Jurkat, Clone E6-1 (cell line): Measurements from ENCODE around the gene COPS2. TPM values are rescaled to one million over a fixed set of nuclear protein-coding genes. Genes with fewer than 3 reads are reported as not detected.
"Not testable (repeated sequence)": the region's sequence is repeated elsewhere in the genome, so short reads cannot be mapped to it uniquely, and the experiment has no call there.

ENCODE experiments used
- DNase-seq: peaks from one replicate; pipeline ENCODE4 v3.0.0-alpha.2; 2011; ENCODE audit warnings: low read depth, low spot score
- H3K4me3 ChIP-seq: 2 replicates; pipeline ENCODE4 v1.5.1; 2011; ENCODE audit warnings: mild to moderate bottlenecking, low read length, control low read depth, moderate library complexity
- polyA plus RNA-seq: library from polyadenylated mRNA; unstranded; fragments of >200 nt; gene quantifications from one replicate; pipeline ENCODE4 v1.2.1, GENCODE V29; 2012; ENCODE audit warnings: missing spikeins; ENCODE audit not compliant: insufficient read length, insufficient read depth

Gene COPS2
- 46.8 TPM for polyA plus RNA-seq

DNA sequence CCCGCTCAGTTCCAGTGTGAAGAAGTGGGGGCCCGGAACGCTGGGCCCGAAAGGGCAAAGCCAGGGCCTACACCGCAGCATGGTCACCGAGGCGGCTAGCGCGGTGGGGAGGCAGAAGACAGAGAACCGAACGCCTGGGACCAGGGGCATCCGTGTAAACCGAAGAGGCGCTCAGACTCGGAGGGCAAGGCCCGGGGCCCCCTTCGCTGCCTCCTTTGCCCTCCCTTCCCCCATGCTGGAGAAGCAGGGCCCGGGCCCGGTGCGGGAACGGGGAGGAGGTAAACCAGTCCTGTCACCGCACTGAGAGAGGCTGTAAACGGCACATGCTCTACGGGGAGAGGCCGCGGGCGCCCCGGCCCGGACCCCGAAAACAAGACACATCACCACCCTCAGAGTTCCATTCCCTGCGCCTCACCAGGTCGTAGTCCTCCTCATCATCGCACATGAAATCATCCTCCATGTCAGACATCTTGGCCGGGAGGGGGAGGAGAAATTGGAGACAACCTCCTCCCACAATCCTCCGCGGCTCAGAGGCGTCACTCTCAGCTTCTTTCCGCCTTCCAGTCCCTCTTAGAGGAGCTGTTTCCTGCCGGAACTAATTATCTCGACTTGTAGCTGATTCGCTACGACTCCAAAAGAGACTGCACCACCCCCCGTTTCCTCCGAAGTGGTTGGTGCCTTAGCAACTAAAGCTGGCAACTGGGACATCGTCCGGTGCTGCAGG is at the start of gene COPS2:
Gene COPS2, minus strand, starts transcription at position 490 of the 724 bp plus-strand sequence. Its CDS starts 21 bp downstream, at position 469.
- H3K4me3 ChIP-seq, result peak within 1 kb of the TSS; percentile 81
- DNase-seq, result peak; percentile 99

DNA sequence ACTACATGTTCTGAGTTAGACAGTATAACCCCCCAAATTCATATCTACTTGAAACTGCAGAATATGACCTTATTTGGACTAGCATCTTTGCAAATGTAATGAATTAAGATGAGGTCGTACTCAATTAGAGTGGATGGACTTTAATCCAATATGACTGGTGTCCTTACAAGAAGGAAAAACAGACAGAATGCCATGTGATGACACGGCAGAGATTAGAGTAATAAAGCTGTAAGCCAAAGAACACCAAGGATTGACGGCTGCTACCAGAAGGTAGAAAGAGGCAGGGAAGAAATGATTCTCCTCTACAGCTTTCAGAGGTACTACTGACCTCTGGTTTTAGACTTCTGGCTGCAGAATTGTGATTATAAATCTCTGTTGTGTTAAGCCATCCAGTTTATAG is 44.9 kb upstream of the COPS2 start:
- no peak overlapping the region for H3K4me3 ChIP-seq
- no peak for DNase-seq

DNA sequence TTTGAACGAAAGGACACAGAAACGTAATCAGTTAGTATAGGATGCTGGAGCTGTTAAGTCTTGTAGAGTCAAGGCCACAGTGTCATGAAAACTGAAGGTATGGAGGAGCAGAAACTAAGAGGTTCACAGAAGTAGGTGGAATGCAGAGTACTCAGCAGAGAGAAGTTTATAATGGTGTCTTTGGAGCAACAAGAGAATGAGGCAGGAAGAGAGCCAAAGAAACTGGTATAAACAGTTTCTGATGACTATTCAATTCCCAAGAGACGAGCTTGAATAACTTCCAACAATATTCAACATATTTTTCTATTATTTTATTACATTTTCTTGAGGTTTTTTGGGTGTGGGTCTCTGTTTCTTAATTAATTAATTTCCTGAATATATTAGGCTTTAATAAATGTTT is 44.3 kb upstream of the COPS2 start:
- no peak overlapping the region for H3K4me3 ChIP-seq
- DNase-seq, result no peak

DNA sequence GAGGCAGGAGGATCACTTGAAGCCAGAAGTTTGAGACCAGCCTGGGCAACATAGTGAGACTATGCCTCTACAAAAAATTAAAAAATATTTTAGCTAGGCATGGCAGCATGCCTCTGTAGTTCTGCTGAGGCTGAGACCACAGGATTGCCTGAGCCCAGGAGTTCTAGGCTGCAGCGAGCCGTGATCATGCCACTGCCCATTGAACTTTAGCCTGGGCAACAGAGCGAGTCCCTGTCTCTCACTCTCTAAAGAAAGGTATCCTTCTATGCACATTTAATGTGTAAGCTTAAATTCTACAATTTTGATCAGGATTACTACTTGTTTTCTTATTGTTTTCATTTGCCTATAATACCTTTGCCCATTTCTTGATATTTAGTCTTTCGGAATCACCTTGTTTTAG is 41.5 kb upstream of the COPS2 start:
- no peak for DNase-seq
- H3K4me3 ChIP-seq, result no peak overlapping the region

DNA sequence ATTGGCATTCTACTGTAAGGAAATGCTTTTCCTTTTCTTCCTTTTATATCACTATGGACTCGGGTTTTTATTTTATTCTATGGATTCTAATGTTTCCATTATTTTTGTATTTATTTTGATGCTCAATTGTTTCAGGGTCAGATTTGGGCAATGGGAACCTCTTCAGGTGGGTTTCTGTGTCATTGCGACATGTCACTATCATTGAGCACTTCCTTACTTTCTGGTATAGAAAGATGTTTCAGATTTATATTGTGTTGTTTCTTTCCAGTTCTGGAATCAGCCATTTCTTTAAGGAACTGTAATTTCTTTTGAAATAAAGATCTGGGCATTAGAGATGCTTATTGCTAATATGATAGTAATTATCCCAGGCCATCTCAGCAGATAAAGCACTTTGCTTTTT is 36.5 kb upstream of the COPS2 start:
- DNase-seq, result no peak
- H3K4me3 ChIP-seq, result no peak overlapping the region

DNA sequence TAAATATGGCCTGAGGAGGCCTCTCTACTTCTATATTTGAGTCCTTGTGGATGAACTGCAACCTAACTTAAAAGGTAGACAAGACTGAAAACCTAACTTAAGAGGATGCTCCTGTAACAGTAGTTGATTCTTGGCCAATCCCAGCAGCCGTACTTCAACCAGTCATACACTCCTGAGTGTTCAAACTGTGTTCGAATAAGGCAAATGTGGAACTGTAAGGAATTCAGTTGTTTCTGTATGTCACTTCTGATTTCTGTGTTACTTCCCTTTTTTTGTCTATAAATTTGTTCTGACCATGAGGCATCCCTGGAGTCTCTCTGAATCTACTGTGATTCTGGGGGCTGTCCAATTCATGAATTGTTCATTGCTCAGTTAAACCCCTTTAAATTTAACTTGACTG is 35.2 kb upstream of the COPS2 start:
- DNase-seq, result no peak

DNA sequence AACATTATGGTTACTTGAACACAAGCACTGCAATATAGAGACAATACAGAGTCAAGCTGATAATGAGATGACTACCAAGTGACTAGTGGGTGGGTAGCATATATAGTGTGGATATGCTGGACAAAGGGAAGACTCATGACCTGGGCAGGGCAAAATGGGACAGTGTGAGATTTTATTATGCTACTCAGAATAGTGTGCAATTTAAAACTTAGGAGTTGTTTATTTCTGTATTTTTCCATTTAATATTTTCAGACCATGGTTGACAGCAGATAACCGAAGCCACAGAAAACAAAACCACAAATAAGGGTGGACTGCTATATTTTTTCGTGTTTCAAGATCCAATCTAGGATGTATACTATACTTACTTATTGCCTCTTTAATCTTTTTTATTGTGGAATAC is 34.2 kb upstream of the COPS2 start:
- H3K4me3 ChIP-seq, result no peak overlapping the region
- no peak for DNase-seq

More for the DNA sequence above, 35.2 kb upstream of the COPS2 start:
- no peak overlapping the region for H3K4me3 ChIP-seq

DNA sequence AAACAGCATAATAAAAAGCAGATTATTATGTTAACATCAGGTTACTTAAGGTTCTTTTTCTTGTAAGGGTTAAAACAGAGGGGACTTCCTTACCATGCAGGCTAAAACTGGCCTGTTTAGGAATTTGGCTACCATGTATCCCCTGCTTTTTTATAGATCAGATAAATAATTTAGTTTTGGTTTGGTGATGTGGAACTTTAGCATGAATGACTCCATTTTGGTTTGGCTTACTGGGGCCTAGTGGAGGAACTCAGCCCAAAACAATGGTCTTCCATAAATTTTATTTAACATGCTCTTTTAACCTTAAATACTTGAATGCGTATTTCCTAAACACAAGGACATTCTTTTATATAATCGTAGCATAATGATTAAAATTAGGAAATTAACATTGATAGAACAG is 33.5 kb upstream of the COPS2 start:
- no peak for DNase-seq

DNA sequence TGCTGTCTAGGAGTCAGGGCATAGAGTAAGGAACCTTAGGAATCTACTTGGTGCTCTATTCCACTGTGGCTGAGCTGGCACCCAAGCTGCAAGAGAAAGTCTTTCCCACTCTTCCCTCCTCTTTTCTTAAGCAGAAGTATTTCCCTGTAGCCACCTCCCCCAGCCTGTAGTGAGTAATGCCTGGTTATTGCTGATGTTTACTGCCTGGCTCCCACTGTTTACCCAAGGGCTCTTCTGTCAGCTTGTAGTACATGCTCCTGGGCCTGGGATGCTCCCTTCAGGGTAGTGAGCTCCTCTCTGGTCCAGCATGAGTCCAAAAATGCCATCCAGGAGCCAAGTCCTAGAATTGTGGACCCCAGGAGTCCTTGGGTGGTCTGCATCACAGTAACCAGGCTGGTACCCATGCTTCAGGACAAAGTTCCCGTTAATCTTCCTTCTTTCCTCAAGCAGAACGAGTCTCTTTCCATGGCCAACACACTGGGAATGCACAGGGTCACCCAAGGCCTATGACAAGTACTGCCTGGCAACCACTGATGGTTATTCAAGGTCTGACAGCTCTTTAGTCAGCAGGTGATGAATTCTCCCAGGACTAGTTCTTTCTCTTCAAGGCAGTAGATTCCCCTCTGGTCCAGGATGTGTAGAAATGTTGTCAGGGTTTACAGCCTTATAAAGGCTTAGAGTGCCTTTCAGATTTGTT is 32.3 kb upstream of the COPS2 start:
- no peak overlapping the region for H3K4me3 ChIP-seq
- DNase-seq, result no peak

More for the DNA sequence above, 33.5 kb upstream of the COPS2 start:
- no peak overlapping the region for H3K4me3 ChIP-seq

DNA sequence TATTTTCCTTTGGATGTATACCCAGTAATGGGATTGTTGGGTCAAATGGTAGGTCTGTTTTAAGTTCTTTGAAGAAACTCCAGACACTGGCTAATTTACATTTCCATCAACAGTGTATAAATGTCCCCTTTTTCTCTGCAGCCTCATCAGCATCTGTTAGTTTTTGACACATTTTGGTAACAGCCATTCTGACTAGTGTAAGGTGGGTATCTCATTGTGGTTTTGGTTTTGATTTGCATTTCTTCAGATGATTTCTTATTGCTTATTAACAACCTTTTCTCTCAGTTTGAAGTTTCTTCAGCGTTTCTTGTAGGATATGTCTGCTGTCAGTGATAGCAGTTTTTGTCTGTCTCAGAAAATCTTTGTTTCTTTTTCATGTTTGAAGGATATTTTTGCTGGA is 30.1 kb upstream of the COPS2 start:
- DNase-seq, result peak; percentile 51
- H3K4me3 ChIP-seq, result no peak overlapping the region

DNA sequence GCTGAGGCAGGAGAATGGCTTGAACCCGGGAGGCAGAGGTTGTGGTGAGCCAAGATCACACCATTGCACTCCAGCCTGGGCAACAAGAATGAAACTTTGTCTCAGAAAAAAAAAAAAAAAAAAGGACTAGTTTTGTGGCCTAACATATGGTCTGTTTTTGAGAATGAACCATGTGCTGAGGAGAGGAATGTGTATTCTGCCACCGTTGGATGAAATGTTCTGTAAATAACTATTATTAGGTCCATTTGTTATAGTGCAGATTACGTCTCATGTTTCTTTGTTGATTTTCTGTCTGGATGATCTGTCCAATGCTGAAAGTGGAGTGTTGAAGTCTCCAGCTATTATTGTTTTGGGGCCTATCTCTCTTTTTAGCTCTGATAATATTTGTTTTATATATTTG is 28.3 kb upstream of the COPS2 start:
- H3K4me3 ChIP-seq, DNase-seq: not testable (repeated sequence)

DNA sequence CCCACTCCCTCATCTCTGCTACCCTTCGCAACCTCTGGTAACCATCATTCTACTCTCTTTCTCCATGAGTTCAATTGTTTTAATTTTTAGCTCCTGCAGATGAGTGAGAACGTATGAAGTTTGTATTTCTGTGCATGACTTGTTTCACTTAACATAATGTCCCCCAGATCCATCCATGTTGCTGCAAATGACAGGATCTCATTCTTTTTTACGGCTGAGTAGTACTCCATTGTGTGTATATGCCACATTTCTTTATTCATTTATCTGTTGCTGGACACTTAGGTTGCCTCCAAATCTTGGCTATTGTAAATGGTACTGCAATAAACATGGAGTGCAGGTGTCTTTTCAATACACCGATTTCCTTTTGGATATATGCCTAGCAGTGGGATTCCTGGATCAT is 26.7 kb upstream of the COPS2 start:
- DNase-seq, result no peak

DNA sequence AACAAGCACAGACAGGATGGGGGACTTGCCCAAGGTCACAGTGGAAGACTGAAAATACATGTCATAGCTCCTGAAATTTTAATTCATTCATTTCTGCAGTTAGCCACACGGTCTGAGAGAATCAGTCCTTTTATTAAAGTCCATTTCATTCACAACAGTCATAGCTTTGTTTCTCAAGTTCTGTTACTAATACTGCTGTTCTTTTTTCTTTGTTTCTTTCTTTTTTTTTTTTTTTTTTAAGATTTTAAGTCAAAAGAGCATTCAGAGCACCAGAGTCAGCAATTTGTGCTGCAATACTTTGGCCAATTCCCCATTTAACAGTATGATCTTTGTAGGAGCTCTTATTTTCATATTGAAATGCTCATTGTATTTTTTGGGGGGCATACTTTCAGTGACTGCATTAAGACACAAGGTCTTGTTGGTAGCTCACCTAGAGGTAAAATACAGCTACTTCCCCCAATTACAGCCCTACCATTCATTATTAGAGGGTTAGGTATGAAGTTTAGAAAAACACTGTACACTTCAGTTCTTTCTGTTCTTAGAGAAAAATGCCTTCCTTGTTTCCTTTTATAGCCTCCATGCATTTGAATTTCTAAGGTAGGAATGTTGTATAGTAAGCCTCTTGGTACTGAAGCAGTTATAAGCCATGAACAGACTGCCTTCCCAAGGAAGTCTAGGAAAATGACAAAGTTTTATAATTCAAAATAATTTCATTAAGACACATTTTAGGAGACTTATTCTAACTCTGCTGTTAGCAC is 24.2 kb upstream of the COPS2 start:
- no peak overlapping the region for H3K4me3 ChIP-seq
- DNase-seq, result no peak

More for the DNA sequence above, 26.7 kb upstream of the COPS2 start:
- H3K4me3 ChIP-seq, result no peak overlapping the region

DNA sequence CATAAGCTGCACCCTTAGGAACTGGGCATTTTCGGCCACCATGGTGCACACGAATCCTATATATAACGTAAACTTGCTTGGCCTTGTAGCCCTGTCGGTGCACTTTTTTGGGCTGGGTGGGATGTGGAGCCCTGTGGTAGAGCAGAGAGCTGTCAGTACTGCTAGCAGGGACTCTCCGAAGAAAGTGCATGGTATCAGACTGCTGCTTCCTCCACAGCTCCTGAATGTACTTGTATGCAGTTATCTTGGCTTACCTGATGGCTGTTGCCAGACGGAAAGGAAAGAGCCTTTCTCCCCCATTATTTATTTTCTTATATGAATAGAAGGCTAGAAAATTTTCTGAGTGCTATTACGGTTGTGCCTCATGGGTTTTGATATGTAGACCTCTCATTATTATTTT is 23.1 kb upstream of the COPS2 start:
- no peak overlapping the region for H3K4me3 ChIP-seq
- DNase-seq, result no peak

DNA sequence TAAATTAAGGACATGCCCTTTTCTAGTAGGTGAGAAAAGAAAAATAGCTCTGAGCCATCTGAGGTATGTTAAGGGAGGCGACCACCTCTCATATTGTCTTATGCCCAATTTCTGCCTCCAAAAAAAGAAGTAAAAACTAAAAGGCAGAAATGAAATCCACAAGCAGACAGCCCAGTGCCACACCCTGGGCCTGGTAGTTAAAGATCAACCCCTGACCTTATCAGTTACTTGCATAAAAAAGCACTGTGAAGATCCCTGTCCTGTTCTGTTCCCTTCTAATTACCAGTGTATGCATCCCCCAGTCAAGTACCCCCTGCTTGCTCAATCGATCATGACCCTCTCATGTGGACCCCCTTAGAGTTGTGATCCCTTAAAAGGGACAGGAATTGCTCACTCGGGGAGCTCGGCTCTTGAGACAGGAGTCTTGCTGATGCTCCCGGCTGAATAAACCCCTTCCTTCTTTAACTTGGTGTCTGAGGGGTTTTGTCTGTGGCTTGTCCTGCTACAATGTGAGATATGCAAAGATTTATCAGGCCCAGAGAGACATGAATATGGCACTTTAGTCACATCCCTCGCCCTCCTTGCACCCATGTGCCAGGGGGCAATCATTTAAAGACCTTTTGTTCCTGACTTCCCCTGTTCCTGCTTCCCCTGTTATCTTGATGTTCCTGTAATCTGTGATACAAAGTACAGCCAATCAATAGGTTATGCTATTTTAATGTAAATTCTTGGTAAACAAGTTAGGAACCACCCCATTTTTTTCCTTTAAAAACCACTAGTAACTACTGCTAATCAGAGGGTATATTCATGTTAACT is 20.4 kb upstream of the COPS2 start:
- not testable (repeated sequence) for DNase-seq, H3K4me3 ChIP-seq

DNA sequence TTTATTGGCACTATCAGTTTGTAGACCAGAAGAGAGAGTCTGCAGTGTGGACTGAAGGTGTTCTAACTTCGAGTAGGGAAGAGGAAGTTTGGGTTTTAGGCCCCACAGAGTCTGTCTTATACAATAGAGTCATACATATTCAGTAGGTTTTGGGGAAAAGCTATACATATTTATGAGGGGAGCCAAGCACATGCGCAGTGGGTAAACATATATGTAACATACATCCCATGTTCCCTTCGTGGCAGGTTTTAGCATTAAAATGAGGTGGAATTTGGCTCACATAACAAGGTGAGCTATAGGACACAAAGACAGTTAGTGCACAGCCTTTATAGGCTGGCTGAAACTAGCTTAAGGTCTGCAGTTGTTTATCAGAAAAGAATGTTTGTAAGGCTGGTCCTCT is 19.5 kb upstream of the COPS2 start:
- no peak overlapping the region for H3K4me3 ChIP-seq
- DNase-seq, result no peak

DNA sequence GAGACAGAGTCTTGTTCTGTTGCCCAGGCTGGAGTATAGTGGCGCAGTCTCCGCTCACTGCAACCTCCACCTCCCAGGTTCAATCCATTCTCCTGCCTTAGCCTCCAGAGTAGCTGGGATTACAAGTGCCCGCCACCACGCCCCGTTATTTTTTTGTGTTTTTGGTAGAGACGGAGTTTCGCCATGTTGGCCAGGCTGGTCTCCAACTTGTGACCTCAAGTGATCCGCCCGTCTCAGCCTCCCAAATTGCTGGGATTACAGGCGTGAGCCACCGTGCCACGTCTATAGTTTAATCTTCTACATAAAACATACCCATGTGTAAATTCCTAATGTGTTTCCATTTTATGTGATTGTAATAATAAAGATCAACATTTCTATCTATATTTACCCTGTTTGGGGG is 16.4 kb upstream of the COPS2 start:
- no peak for DNase-seq
- no peak overlapping the region for H3K4me3 ChIP-seq

DNA sequence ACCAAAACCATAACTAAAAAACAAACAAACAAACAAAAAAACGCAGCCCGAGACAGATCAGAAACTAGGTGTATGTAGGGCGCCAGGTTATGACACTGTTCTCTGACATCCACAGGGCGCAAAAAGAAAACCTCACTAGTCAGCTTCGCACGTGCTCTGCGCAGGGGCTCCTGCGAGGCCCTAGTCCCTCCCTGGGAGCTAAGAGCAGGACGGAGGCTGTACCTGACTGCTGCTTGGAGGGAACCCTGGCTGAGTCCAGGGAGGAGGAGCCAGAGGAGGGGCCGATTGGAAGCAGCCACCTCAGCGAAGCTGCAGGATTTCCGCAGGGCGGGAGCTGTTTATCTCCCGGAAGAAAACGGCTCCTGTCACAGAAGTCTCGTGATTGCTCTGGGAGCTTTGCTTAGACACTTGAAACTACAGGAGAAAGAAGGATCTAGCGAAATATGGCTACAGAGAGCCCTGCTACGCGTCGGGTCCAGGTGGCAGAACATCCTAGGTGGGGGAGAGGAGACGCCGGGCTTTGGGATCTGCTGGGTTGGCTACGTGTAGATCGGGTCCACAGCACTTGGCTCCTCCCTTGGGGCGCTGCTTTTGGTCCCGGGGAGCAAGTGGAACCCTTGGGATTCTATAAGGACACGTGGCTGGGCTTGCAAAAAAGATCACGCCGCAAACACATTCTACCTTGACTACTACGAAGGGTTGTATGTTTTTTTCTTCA is 14.6 kb upstream of the COPS2 start, which contains the start of gene GALK2:
Gene GALK2, plus strand, starts transcription at position 368 of the 718 bp plus-strand sequence. Its CDS starts 76 bp downstream, at position 444.
- H3K4me3 ChIP-seq, result peak within 1 kb of the TSS; percentile 70
- peak; percentile 85 for DNase-seq
